Measurements from ENCODE around the gene CTNND2. TPM values are rescaled to one million over a fixed set of nuclear protein-coding genes. Genes with fewer than 3 reads are reported as not detected.

Gene CTNND2
- polyA plus RNA-seq, 3 donors from 2014 or later, result not detected

GRCh38 chr5:11397549-11397948 is 506.7 kb downstream of the CTNND2 start:
- H3K9me3 Mint-ChIP-seq, result peaks cover 0 to 3% (median 0%) of the 10 kb centered on the region in 6 donors
- H3K36me3 Mint-ChIP-seq, result no peaks in the 10 kb centered on the region
- H3K27ac Mint-ChIP-seq, result no peak overlapping the region
- DNase-seq, result no peak
- no peaks in the 10 kb centered on the region for H3K4me1 Mint-ChIP-seq
- H3K4me3 Mint-ChIP-seq, result no peak overlapping the region
- peaks cover 0 to 6% (median 2%) of the 10 kb centered on the region in 3 donors for H3K27me3 Mint-ChIP-seq (ENCODE audit: low read depth in 3 of 3)

GRCh38 chr5:11396917-11397316 is 507.3 kb downstream of the CTNND2 start:
- Mint-ChIP-seq H3K27me3 (ENCODE audit: low read depth in 3 of 3) (peaks cover 0 to 6% (median 2%) of the 10 kb centered on the region in 3 donors), H3K9me3 (peaks cover 0 to 3% (median 0%) of the 10 kb centered on the region in 6 donors), H3K27ac (no peak overlapping the region), H3K4me3 (no peak overlapping the region), H3K4me1 (no peaks in the 10 kb centered on the region), H3K36me3 (no peaks in the 10 kb centered on the region)
- DNase-seq, result no peak

DNA sequence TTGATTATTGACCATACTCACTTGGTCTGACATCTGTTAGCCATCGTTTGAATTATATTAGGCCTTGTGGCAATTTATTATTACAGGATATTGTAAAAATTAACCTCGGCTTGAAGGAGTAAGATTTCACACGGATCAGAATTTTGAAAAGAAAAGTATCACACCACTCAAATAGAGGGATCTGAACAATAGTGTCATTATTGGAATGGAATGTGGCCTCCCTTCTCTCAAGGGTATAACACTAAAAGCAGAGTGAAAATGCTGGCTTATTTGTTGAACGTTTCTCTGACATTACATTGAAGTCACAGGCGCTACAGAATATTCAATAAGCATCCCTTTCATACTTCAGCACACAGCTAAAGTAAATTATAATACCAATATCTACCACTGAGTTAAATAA is 509.3 kb downstream of the CTNND2 start:
- no peaks in the 10 kb centered on the region for H3K4me1 Mint-ChIP-seq
- no peak for DNase-seq
- no peak overlapping the region for H3K4me3 Mint-ChIP-seq
- no peaks in the 10 kb centered on the region for H3K36me3 Mint-ChIP-seq
- no peak overlapping the region for H3K27ac Mint-ChIP-seq
- H3K9me3 Mint-ChIP-seq, result peaks cover 0 to 3% (median 0%) of the 10 kb centered on the region in 6 donors
- peaks cover 0 to 4% (median 3%) of the 10 kb centered on the region in 3 donors for H3K27me3 Mint-ChIP-seq (ENCODE audit: low read depth in 3 of 3)

DNA sequence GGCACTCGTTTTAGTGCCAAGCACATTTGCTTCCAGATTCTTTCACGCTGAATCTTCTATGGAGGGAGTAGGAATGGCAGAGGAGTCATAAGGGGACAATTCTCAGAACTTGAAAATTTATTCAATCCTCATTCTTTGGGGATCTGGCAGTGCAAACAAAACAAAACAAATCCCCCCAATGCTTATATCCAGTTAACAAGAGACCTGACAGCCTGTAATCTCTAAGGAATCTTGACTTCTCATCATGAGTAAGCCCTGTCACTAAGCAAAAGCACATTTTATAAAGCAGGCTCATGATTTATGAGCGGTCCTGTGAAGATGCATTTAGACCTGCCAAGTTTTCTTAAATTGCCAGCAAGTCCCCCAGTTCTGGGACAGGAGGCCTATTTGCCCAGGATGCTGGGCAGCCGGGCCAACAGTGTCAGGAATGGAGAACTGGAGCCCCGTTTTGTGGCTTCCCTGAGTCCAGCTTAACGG is 513.9 kb downstream of the CTNND2 start:
- Mint-ChIP-seq H3K4me1 (peaks cover 8 to 9% of the 10 kb centered on the region in 2 donors), H3K36me3 (peaks cover 0 to 3% (median 0%) of the 10 kb centered on the region in 3 donors), H3K27me3 (ENCODE audit: low read depth in 3 of 3) (peaks cover 5 to 13% (median 7%) of the 10 kb centered on the region in 3 donors)

GRCh38 chr5:11387382-11387781 is 516.9 kb downstream of the CTNND2 start:
- H3K27me3 Mint-ChIP-seq (ENCODE audit: low read depth in 3 of 3), result peaks cover 6 to 16% (median 11%) of the 10 kb centered on the region in 3 donors
- no peak overlapping the region for H3K27ac Mint-ChIP-seq
- H3K9me3 Mint-ChIP-seq, result no peaks in the 10 kb centered on the region
- no peak for DNase-seq
- peaks cover 16 to 17% of the 10 kb centered on the region in 2 donors for H3K4me1 Mint-ChIP-seq
- H3K4me3 Mint-ChIP-seq, result no peak overlapping the region
- H3K36me3 Mint-ChIP-seq, result peaks cover 0 to 7% (median 3%) of the 10 kb centered on the region in 3 donors

More for the DNA sequence above, 513.9 kb downstream of the CTNND2 start:
- DNase-seq, result no peak
- H3K4me3 Mint-ChIP-seq, result no peak overlapping the region
- H3K27ac Mint-ChIP-seq, result no peak overlapping the region
- no peaks in the 10 kb centered on the region for H3K9me3 Mint-ChIP-seq

DNA sequence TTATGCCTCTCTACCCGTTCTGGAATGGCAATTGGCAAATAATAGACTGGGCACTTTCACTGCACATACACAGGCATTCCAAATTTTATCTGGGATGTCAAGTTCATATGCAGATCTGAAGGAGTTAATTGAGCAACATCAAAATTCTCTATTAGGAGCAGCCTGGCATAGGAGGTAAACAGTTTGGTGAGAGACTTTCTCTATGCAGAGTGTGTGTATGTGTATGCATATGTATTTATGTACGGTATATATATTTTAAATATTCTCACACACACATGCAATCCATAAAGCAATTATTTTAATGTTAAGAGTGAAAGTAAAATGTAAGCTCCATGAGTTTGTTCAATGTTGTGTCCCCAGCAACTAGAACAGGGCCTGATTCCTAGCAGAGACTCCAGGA is 517.8 kb downstream of the CTNND2 start:
- Mint-ChIP-seq H3K27me3 (ENCODE audit: low read depth in 3 of 3) (peaks cover 6 to 25% (median 11%) of the 10 kb centered on the region in 3 donors), H3K36me3 (peaks cover under 1 to 7% (median 3%) of the 10 kb centered on the region in 3 donors), H3K9me3 (no peaks in the 10 kb centered on the region), H3K27ac (no peak overlapping the region), H3K4me3 (peak overlapping the region in 2 of 5 donors; percentile 8 to 10), H3K4me1 (peaks cover 16 to 17% of the 10 kb centered on the region in 2 donors)
- no peak for DNase-seq

GRCh38 chr5:11385901-11386293 is 518.3 kb downstream of the CTNND2 start:
- peak overlapping the region in 4 of 5 donors; percentile 10 to 62 (median 60) for H3K4me3 Mint-ChIP-seq
- H3K36me3 Mint-ChIP-seq, result peaks cover 3 to 7% (median 3%) of the 10 kb centered on the region in 3 donors
- H3K4me1 Mint-ChIP-seq, result peaks cover 16 to 17% of the 10 kb centered on the region in 2 donors
- no peak for DNase-seq
- H3K9me3 Mint-ChIP-seq, result no peaks in the 10 kb centered on the region
- H3K27me3 Mint-ChIP-seq (ENCODE audit: low read depth in 3 of 3), result peaks cover 6 to 25% (median 12%) of the 10 kb centered on the region in 3 donors
- H3K27ac Mint-ChIP-seq, result no peak overlapping the region

GRCh38 chr5:11385251-11385900 is 518.9 kb downstream of the CTNND2 start:
- Mint-ChIP-seq H3K4me3 (peak overlapping the region; percentile 10 to 62 (median 59)), H3K4me1 (peaks cover 16 to 17% of the 10 kb centered on the region in 2 donors), H3K27me3 (ENCODE audit: low read depth in 3 of 3) (peaks cover 5 to 25% (median 15%) of the 10 kb centered on the region in 3 donors), H3K9me3 (no peaks in the 10 kb centered on the region), H3K36me3 (peaks cover 3 to 7% (median 3%) of the 10 kb centered on the region in 3 donors), H3K27ac (no peak overlapping the region)
- DNase-seq, result no peak

- H3K9me3 Mint-ChIP-seq, result no peaks in the 10 kb centered on the region
- H3K4me1 Mint-ChIP-seq, result peaks cover 16 to 17% of the 10 kb centered on the region in 2 donors
- no peak overlapping the region for H3K27ac Mint-ChIP-seq
- H3K27me3 Mint-ChIP-seq (ENCODE audit: low read depth in 3 of 3), result peaks cover 6 to 25% (median 15%) of the 10 kb centered on the region in 3 donors
- peaks cover 3 to 7% (median 3%) of the 10 kb centered on the region in 3 donors for H3K36me3 Mint-ChIP-seq
- peak overlapping the region; percentile 33 to 76 (median 57) for H3K4me3 Mint-ChIP-seq
- DNase-seq, result no peak
These were observed 519.6 kb downstream of the CTNND2 start for GRCh38 chr5:11384441-11385250.

DNA sequence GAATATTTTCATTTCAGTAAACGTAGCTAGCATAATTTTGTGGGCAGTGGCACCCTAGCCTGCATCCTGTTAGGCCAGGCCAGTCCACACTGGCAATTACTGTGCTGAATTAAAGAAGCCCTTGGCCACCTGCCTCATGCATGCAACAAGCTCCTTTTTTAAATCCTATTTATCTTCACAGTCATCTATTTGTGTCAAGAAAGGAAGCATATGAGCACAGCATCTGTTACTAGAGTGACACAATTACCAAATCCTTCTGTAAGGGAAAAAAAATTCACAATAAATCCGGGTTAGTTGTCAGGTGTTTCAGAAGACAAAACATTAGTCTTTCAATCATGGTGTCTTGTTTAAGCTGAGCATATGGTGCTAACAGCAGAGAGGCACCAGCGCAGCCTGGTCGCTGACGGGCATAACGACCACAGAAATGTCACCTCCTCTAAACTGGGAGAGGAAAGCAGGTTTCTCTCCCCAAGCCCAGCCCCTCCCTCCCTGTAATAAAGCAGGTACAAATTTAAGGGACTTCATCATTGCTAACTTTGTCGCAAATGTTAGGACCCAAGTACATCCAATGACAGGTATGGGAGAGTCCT is 520.6 kb downstream of the CTNND2 start:
- Mint-ChIP-seq H3K4me3 (peak overlapping the region in 1 of 5 donors; percentile 9), H3K27me3 (ENCODE audit: low read depth in 3 of 3) (peaks cover 8 to 25% (median 15%) of the 10 kb centered on the region in 3 donors), H3K4me1 (peaks cover 16 to 17% of the 10 kb centered on the region in 2 donors), H3K9me3 (no peaks in the 10 kb centered on the region), H3K27ac (no peak overlapping the region), H3K36me3 (peaks cover 3 to 7% (median 3%) of the 10 kb centered on the region in 3 donors)
- DNase-seq, result no peak

- peaks cover 9 to 12% (median 10%) of the 10 kb centered on the region in 3 donors for H3K27me3 Mint-ChIP-seq (ENCODE audit: low read depth in 3 of 3)
- DNase-seq, result no peak
- H3K36me3 Mint-ChIP-seq, result peaks cover 0 to 3% (median 0%) of the 10 kb centered on the region in 3 donors
- no peak overlapping the region for H3K4me3 Mint-ChIP-seq
- H3K9me3 Mint-ChIP-seq, result no peaks in the 10 kb centered on the region
- H3K4me1 Mint-ChIP-seq, result peaks cover 0 to 1% of the 10 kb centered on the region in 2 donors
- H3K27ac Mint-ChIP-seq, result no peak overlapping the region
These were observed 525.8 kb downstream of the CTNND2 start for GRCh38 chr5:11378461-11378860.

DNA sequence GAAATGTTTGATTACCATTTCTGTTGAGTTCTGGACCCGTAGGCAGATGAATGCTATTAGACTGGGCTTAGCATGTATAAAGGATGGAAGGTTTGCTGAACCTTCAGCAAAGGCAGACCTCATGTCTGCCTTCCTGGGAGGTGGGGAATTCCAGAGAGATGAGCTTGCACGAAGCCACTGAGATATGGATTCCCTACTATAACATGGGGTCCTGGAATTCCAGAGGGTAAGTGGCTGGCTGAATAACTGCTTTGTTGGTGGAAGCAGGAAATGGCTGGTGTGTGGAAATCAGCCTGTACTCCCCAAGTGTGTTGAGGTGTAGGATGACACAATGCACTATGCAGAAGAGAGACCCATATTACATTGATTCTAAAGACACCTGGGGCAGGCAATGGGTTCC is 526.4 kb downstream of the CTNND2 start:
- Mint-ChIP-seq H3K36me3 (peaks cover 0 to 3% (median 0%) of the 10 kb centered on the region in 3 donors), H3K27me3 (ENCODE audit: low read depth in 3 of 3) (peaks cover 9% of the 10 kb centered on the region in 3 donors), H3K4me3 (no peak overlapping the region), H3K4me1 (peaks cover 3 to 7% of the 10 kb centered on the region in 2 donors), H3K27ac (no peak overlapping the region), H3K9me3 (no peaks in the 10 kb centered on the region)
- no peak for DNase-seq

DNA sequence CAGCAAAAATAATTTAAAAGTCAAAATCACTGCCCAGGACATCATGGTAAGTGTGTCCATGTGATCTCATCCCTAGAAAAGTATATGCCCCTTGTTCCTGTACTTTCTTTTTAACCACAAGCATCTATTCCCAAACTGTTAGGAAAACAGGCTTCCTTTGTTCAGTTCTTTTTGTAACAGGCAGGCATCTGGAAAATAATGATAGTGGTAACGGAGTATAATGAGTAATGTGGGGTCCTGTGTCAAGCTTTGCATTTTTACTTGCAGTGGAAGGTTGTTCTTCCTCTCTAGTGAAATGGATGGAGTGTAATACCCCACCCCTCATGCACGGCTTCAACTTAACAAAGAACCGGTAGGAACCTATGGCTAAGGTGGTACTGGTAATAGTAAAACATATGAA is 532.1 kb downstream of the CTNND2 start:
- H3K4me3 Mint-ChIP-seq, result peak overlapping the region in 2 of 5 donors; percentile 2 to 41
- no peaks in the 10 kb centered on the region for H3K9me3 Mint-ChIP-seq
- H3K27me3 Mint-ChIP-seq (ENCODE audit: low read depth in 3 of 3), result peaks cover 2 to 6% (median 5%) of the 10 kb centered on the region in 3 donors
- peaks cover 0 to 4% (median 0%) of the 10 kb centered on the region in 3 donors for H3K36me3 Mint-ChIP-seq
- no peak for DNase-seq
- H3K27ac Mint-ChIP-seq, result no peak overlapping the region
- peaks cover 16 to 25% of the 10 kb centered on the region in 2 donors for H3K4me1 Mint-ChIP-seq
